Esophagus squamous epithelium (tissue), 5 donors: ENCODE measurements around the gene UBA5. TPM values are rescaled to one million over a fixed set of nuclear protein-coding genes. Genes with fewer than 3 reads are reported as not detected.
"Not testable (repeated sequence)": the region's sequence is repeated elsewhere in the genome, so short reads cannot be mapped to it uniquely, and the experiment has no call there.

Experiments
- DNase-seq: peaks from one replicate; lab custom pipeline; 2025; lab: John Stamatoyannopoulos, UW
- H3K27ac ChIP-seq, 4 donors: fragments of 200-600 bp; sonication (generic); one replicate each; pipeline ENCODE4 v1.5.1; 2016 to 2019; ENCODE audit warnings: mild to moderate bottlenecking in 1 of 4
- H3K27me3 ChIP-seq, 4 donors: fragments of 200-600 bp; sonication (generic); 1 replicate in 3 of 4; 2 replicates in 1 of 4; pipeline versions ENCODE4 v1.5.1 to v1.6.0; 2017 to 2021; ENCODE audit warnings: antibody characterized with exemption in 1 of 4
- H3K36me3 ChIP-seq, 3 donors: fragments of 200-600 bp; sonication (generic); one replicate each; pipeline ENCODE4 v1.5.1; 2016 to 2019
- H3K4me1 ChIP-seq, 3 donors: fragments of 200-600 bp; sonication (generic); one replicate each; pipeline ENCODE4 v1.5.1; 2017 to 2019
- H3K4me3 ChIP-seq, 4 donors: fragments of 200-600 bp; sonication (generic); 1 replicate in 3 of 4; 2 replicates in 1 of 4; pipeline ENCODE4 v1.5.1; 2016 to 2019; ENCODE audit warnings: mild to moderate bottlenecking in 2 of 4, moderate library complexity in 1 of 4
- H3K9me3 ChIP-seq, 3 donors: fragments of 200-600 bp; sonication (generic); one replicate each; pipeline ENCODE4 v1.5.1; 2016 to 2019
- POLR2A ChIP-seq, 4 donors: fragments of 450-650 bp; IDR thresholded peaks; one replicate each; pipeline ENCODE4 v1.6.1; 2017; ENCODE audit warnings: antibody characterized with exemption in 4 of 4, mild to moderate bottlenecking in 4 of 4, moderate library complexity in 3 of 4
- WGBS, 2 donors: methylation state at CpG; one replicate each; pipeline ENCODE4 v1.1.5; 2018; 5-methylcytosine and 5-hydroxymethylcytosine counted together
- intact Hi-C: fragments of 100-400 bp; cut with DNase I; formaldehyde crosslinking; loops from one replicate; pipeline ENCODE4 v1.15.0; 2022
- total RNA-seq, 4 donors: library from RNA; depleted of rRNA; stranded (reverse); fragments of >200 nt; gene quantifications; one replicate each; pipeline ENCODE4 v1.1.0, GENCODE V29; 2016
- TF ChIP-seq, protein P1 (sequence below), 6 experiments: fragments of 450-650 bp in 4 of 6; fragments of 200-600 bp in 2 of 6; sonication (generic) in 2 of 6; IDR thresholded peaks; one replicate each; pipeline ENCODE4 v1.5.1; 2016 to 2019; ENCODE audit warnings: antibody characterized with exemption in 6 of 6, mild to moderate bottlenecking in 4 of 6, moderate library complexity in 4 of 6
- donor health status: DM: yes; HTN: yes; CAD: no.

UBA5 gene
- total RNA-seq, 4 donors from 2014 or later, result 22.1 to 36.1 (median 31.7) TPM

GRCh38 chr3:132638706-132639105 is 21.4 kb upstream of the UBA5 start:
- peaks cover 0 to 8% (median 0%) of the 10 kb centered on the region in 3 donors for H3K4me1 ChIP-seq
- H3K9me3 ChIP-seq, result no peaks in the 10 kb centered on the region
- H3K36me3 ChIP-seq, result peaks cover 0 to 56% (median 0%) of the 10 kb centered on the region in 3 donors
- intact Hi-C loops, result no loop called here
- no peak for DNase-seq
- H3K4me3 ChIP-seq, result no peak overlapping the region
- TF ChIP-seq POLR2A (IDR thresholded peaks at IDR 0.05), result no peak
- TF ChIP-seq, protein P1, sequence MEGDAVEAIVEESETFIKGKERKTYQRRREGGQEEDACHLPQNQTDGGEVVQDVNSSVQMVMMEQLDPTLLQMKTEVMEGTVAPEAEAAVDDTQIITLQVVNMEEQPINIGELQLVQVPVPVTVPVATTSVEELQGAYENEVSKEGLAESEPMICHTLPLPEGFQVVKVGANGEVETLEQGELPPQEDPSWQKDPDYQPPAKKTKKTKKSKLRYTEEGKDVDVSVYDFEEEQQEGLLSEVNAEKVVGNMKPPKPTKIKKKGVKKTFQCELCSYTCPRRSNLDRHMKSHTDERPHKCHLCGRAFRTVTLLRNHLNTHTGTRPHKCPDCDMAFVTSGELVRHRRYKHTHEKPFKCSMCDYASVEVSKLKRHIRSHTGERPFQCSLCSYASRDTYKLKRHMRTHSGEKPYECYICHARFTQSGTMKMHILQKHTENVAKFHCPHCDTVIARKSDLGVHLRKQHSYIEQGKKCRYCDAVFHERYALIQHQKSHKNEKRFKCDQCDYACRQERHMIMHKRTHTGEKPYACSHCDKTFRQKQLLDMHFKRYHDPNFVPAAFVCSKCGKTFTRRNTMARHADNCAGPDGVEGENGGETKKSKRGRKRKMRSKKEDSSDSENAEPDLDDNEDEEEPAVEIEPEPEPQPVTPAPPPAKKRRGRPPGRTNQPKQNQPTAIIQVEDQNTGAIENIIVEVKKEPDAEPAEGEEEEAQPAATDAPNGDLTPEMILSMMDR (IDR thresholded peaks at IDR 0.05), result no peak
- no peaks in the 10 kb centered on the region for H3K27me3 ChIP-seq
- H3K27ac ChIP-seq, result no peak overlapping the region

DNA sequence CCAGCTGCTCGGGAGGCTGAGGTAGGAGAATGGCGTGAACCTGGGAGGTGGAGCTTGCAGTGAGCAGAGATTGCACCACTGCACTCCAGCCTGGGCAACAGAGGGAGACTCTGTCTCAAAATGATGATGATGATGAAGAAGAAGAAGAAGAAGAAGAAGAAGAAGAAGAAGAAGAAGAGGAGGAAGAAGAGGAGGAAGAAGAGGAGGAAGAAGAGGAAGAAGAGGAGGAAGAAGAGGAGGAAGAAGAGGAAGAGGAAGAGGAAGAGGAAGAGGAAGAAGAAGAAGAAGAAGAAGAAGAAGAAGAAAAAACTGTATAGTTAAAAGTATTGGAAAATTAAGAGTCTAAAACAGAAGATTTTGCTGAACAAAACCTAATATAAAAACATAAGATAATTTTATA is 18.7 kb upstream of the UBA5 start:
- H3K4me3 ChIP-seq, H3K27me3 ChIP-seq, H3K27ac ChIP-seq, H3K4me1 ChIP-seq, DNase-seq, H3K9me3 ChIP-seq: not testable (repeated sequence)
- intact Hi-C loops, result loop anchor here (5.0 kb wide), 1 partner anchor 104 kb away; no protein-coding TSS in a partner anchor
- H3K36me3 ChIP-seq, result peaks cover 0 to 46% (median 0%) of the 10 kb centered on the region in 3 donors
- WGBS, 2 donors, result 70 to 82% methylated on average over 2 of the region's 2 CpGs

- H3K9me3 ChIP-seq, result no peaks in the 10 kb centered on the region
- H3K27ac ChIP-seq, result no peak overlapping the region
- TF ChIP-seq, protein P1 (IDR thresholded peaks at IDR 0.05), result peak; percentile 32 to 89 (median 77)
- TF ChIP-seq POLR2A (IDR thresholded peaks at IDR 0.05), result no peak
- intact Hi-C loops, result loop anchor here (5.0 kb wide), 1 partner anchor 105 kb away; no protein-coding TSS in a partner anchor
- DNase-seq, result no peak
- WGBS, 2 donors, result 51 to 59% methylated on average over 5 of the region's 5 CpGs
- H3K4me1 ChIP-seq, result peaks cover 0 to 8% (median 0%) of the 10 kb centered on the region in 3 donors
- H3K27me3 ChIP-seq, result no peaks in the 10 kb centered on the region
- H3K4me3 ChIP-seq, result no peak overlapping the region
- peaks cover 0 to 44% (median 0%) of the 10 kb centered on the region in 3 donors for H3K36me3 ChIP-seq
These were observed 18.1 kb upstream of the UBA5 start for GRCh38 chr3:132641837-132642538.

- 53 to 61% methylated on average over 2 of the region's 2 CpGs for WGBS, 2 donors
- H3K4me1 ChIP-seq, result peaks cover 0 to 5% (median 0%) of the 10 kb centered on the region in 3 donors
- H3K4me3 ChIP-seq, result no peak overlapping the region
- H3K27ac ChIP-seq, result no peak overlapping the region
- H3K9me3 ChIP-seq, result no peaks in the 10 kb centered on the region
- no peaks in the 10 kb centered on the region for H3K27me3 ChIP-seq
- TF ChIP-seq POLR2A (IDR thresholded peaks at IDR 0.05), result no peak
- TF ChIP-seq, protein P1 (IDR thresholded peaks at IDR 0.05), result peak in 1 of 6 experiments; percentile 2
- intact Hi-C loops, result loop anchor here (5.0 kb wide), 1 partner anchor 105 kb away; no protein-coding TSS in a partner anchor
- peaks cover 0 to 44% (median 0%) of the 10 kb centered on the region in 3 donors for H3K36me3 ChIP-seq
- DNase-seq, result no peak
These were observed 17.6 kb upstream of the UBA5 start for GRCh38 chr3:132642539-132642847.

DNA sequence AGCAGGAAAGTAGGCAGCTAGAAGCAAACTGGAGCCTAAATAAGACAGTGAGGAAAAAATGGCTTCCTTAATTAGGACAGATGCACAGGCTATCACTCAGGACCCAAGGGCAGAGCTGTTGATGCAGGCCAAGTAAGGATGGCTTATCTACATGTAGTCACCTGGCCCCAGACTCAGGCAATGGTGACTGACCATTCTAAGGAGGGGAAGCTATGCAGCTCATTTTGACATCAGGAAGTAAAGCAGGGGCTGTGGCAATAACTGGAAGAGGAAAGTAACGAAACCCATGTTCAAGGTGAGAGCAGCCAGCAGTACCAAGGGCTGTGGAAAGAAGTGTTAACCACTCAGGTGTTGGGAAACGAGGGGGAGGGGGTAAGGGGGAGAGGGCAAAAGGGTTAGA is 16.8 kb upstream of the UBA5 start:
- 60 to 64% methylated on average over 2 of the region's 2 CpGs for WGBS, 2 donors
- Histone ChIP-seq H3K4me1 (no peaks in the 10 kb centered on the region), H3K9me3 (no peaks in the 10 kb centered on the region), H3K4me3 (no peak overlapping the region), H3K27ac (no peak overlapping the region), H3K36me3 (peaks cover 0 to 37% (median 0%) of the 10 kb centered on the region in 3 donors), H3K27me3 (no peaks in the 10 kb centered on the region)
- no peak for DNase-seq
- intact Hi-C loops, result loop anchor here (5.0 kb wide), 1 partner anchor 106 kb away; no protein-coding TSS in a partner anchor
- TF ChIP-seq, protein P1 (IDR thresholded peaks at IDR 0.05), result no peak
- no peak for TF ChIP-seq POLR2A (IDR thresholded peaks at IDR 0.05)
